Loucy (cell line): Measurements from ENCODE around the gene DHFR2.

ENCODE experiments used
- EZH2phosphoT487 ChIP-seq: fragments of 200-600 bp; IDR thresholded peaks from 2 replicates; pipeline ENCODE4 v1.6.1; 2018; ENCODE audit warnings: antibody characterized with exemption, mild to moderate bottlenecking, moderate library complexity, borderline replicate concordance
- TF ChIP-seq, protein P1 (sequence below): fragments of 200-600 bp; sonication (generic); conservative IDR thresholded peaks from 2 replicates; pipeline ENCODE4 v1.5.1; 2014; ENCODE audit warnings: mild to moderate bottlenecking, antibody characterized with exemption, low read length

DNA sequence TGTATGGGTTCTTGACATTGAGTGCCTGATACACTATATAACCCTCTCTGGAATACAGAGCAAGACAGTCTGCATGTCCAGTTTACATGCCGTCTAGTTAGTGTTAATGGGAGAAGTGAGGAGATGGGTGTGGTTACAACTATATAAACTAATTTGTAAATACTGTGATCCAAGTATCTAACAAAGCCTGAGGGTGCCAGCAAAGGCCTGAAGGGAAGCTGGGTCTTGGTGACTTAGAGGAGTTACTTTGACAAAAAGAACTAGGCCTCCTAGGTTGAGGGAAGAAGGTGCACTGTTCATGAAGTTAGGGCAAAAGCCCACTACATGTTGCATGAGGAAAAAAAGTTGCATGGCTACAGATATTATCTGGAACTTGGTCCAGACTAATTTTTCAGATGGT, 2.4 kb upstream of the DHFR2 start:
- TF ChIP-seq, protein P1, sequence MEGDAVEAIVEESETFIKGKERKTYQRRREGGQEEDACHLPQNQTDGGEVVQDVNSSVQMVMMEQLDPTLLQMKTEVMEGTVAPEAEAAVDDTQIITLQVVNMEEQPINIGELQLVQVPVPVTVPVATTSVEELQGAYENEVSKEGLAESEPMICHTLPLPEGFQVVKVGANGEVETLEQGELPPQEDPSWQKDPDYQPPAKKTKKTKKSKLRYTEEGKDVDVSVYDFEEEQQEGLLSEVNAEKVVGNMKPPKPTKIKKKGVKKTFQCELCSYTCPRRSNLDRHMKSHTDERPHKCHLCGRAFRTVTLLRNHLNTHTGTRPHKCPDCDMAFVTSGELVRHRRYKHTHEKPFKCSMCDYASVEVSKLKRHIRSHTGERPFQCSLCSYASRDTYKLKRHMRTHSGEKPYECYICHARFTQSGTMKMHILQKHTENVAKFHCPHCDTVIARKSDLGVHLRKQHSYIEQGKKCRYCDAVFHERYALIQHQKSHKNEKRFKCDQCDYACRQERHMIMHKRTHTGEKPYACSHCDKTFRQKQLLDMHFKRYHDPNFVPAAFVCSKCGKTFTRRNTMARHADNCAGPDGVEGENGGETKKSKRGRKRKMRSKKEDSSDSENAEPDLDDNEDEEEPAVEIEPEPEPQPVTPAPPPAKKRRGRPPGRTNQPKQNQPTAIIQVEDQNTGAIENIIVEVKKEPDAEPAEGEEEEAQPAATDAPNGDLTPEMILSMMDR = no peak
- no peak for TF ChIP-seq EZH2phosphoT487
